GM19467 (cell line): Measurements from ENCODE around the gene HIVEP1.

Source experiments
- ATAC-seq: cut with Tn5 transposase; IDR thresholded peaks from one replicate; pipeline ENCODE4 v1.9.1; 2021; ENCODE audit warnings: mild to moderate bottlenecking, moderate library complexity; ENCODE audit not compliant: unreplicated experiment

HIVEP1 gene

DNA sequence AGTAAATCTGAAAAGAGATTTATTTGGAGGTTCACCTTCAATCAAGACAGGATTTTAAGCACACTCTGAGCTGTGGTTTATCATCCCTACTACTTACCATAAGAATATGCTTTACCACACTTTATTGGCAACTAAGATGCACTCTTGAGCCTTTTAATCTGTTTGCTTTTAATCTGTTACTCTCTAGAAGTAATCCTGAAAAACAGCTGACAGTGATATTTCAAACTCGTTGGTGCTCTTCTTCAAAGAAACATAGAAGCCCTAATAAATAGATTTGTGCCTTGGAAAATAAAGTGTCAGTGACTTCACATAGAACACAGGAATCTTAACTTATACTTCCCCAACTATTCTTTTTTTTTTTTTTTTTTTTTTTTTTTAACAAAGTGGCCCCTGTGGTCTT lies 102.9 kb downstream of the HIVEP1 start:
- ATAC-seq: no peak

DNA sequence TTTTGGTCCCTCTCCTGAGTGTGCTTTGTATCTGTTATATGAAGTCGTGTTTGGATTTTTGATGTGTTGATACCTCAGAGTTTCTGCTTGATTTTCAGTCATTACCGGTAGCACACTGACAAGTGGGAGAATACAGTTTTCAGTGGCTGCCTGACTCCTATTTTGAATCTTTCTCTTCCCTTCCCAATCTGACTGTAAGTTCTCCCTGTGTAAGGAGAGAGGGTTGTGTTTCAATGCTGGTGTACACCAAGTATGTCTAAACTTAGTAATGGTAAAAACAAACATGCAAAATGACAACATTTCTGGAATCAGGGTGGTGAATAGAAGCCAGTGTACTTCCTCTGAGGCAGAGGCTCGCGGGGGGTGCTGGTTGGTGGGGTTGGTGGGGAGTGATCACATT lies 103.4 kb downstream of the HIVEP1 start:
- no peak for ATAC-seq

DNA sequence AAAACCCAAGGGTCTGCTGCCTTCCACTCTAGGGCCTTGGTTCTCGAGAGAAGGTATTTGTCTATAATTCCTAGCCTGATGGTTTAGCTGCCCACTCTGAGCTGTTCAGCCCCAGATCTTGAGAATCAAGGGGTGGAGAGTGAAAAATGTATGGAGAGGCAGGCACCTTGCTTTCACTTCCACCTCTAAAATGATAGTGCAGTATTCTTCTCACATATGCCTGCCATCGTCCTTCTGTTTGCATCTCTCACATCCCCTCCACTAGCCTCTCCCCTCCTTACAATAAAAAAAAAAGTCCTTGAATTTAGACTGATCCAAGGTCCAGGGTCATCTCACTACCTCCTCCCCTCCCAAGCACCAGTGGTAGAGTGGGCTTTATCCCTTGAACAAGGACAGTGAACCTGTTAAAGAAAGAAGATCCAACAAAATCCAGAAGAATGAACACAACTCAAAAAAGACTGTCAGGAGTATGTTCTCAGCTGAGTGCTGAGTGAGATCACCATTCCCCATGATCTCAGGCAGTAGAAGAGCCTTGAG lies 104.2 kb downstream of the HIVEP1 start:
- no peak for ATAC-seq

GRCh38 chr6:12116978-12117377 lies 104.9 kb downstream of the HIVEP1 start:
- ATAC-seq: no peak

DNA sequence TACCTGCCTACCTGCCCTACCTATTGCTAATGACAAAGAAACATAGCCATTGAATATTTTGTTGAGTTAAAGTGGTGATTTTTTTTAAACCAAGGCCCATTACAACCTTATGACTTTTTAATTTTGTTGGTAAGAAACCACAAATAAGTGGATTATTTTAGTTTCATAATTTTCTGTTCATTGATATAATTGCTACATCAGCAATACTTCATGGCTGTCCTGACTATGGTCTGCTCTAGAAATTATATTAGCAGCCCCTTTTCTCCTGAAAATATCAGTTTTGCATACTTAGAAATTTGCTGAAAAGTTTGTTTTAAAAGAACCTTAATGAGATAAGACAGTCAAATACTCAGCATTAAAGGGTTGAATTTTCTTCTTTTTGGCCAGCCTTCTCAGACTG lies 106.5 kb downstream of the HIVEP1 start:
- ATAC-seq: no peak

DNA sequence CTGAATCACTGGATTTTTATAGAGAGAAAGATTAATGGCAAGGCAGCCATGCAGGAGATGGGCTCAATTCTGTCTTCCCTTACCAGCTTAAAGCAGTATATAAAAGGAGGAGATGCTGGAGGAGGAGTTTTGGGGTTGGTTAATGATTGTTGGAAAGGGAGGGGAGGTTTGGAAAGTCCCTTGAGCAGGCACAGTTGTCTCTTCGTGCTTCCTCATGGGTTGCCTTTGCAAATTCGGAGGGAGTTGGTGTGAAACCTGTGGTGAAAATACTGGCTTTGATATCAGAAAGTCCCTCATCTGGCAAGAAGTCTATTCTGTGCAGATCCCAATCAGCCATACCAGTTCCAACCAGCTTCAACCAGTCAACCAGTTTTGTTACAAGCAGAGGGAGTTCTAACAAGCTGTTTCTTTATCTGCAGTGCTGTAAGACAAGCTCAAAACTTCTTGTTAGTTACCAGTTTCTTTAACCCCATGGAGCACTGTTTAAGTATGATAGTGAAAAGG lies 107.0 kb downstream of the HIVEP1 start:
- peak; percentile 72 for ATAC-seq

- no peak for ATAC-seq
Measured at GRCh38 chr6:12125396-12125795, 113.3 kb downstream of the HIVEP1 start.

- no peak for ATAC-seq
Measured at GRCh38 chr6:12126051-12126450, 113.9 kb downstream of the HIVEP1 start.

DNA sequence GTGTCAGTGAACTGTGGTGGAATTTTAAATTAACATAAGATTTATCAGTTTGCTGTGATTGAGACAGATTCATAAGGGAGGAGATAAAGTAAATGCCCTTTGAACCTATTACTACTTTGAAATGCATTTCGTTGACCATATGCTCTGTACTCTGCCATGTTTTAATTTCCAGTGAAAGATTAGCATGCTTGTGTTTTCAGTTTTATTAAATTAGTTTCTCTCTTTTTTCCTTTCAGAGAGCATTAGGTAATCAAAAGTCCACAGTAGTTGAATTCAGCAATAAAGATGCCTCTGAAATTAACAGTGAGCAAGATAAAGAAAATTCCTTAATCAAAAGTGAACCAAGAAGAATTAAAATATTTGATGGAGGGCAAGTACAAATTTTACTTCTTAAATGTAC lies 117.4 kb downstream of the HIVEP1 start:
- no peak for ATAC-seq

DNA sequence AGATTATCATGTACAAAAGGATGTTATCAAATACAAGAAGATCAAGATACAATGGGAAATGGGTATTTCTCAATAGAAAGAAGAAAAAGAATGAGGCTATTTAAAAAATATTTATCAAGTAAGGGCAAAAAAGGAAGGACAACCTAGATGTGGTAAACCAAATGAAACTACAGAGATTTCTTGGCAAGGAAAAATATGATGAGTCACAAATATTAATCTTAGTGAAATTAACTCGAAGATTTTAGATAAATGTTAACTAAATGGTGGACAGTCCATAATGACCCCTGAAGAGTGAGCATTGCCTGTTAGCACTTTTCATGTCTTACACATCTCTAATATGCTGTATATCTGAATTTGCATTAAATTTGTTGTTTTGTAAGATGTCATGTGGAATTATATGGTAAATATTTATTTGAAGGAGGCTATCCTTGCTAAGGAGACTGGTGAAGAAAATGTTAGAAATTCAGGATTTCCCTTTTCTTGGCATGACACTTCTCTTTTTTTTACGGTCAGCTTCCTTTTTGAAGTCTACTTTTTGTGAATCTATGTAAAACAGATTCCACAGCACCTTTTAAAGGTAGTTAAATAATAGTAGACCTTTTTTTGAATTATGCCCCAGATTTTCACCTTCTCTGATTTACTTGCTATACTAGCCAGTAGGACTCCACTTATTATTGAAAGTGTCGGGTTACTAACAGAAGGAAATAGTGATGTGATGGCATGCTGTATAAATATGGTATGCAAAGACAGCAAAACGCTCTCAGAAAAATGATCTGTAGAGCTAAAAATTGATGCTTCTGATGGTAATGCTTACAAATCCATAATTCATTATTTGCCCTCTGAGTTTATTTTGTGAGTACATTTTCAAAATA lies 120.5 kb downstream of the HIVEP1 start:
- ATAC-seq: no peak

- no peak for ATAC-seq
Measured at GRCh38 chr6:12134581-12134980, 122.5 kb downstream of the HIVEP1 start.

GRCh38 chr6:12134991-12135390 lies 122.9 kb downstream of the HIVEP1 start:
- ATAC-seq: no peak

DNA sequence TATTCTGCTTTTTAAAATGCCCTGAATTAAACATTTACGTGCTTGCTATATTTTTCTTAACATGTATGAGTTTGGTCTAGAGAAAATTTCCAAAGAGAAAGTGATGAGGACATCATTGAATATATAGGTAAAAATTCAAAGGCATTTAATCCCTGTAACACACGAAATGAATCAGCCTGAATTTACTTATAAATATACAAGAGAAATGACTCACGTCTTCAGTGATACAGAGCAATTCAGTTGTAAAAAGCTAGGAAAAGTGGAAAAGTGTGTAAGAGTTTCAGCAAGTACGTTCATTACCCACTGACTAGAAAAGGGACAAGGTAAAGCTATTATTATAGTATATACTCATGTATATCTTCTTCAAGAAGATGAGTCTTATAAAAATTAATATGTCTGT lies 124.8 kb downstream of the HIVEP1 start:
- no peak for ATAC-seq

GRCh38 chr6:12137480-12137879 lies 125.4 kb downstream of the HIVEP1 start:
- no peak for ATAC-seq

GRCh38 chr6:12138381-12138780 lies 126.3 kb downstream of the HIVEP1 start:
- ATAC-seq: no peak

DNA sequence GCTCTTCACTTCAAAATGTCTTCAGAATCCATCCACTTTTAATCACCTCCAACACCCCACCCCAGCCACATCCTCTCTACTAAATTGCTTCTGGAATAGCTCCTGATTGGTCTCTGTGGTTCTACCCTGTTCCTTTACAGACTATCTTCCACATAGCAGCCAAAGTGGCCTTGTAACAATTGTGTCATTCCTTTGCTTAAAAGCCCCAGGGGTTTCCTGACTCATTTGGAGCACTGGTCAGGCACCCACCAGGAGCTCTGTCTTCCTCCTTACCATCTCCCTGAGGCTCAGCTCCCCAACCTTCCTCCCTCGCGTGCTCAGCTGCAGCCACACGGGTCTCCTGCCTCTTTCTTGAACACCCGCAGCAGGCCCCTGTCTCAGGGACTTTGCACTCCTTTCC lies 126.8 kb downstream of the HIVEP1 start:
- ATAC-seq: no peak

DNA sequence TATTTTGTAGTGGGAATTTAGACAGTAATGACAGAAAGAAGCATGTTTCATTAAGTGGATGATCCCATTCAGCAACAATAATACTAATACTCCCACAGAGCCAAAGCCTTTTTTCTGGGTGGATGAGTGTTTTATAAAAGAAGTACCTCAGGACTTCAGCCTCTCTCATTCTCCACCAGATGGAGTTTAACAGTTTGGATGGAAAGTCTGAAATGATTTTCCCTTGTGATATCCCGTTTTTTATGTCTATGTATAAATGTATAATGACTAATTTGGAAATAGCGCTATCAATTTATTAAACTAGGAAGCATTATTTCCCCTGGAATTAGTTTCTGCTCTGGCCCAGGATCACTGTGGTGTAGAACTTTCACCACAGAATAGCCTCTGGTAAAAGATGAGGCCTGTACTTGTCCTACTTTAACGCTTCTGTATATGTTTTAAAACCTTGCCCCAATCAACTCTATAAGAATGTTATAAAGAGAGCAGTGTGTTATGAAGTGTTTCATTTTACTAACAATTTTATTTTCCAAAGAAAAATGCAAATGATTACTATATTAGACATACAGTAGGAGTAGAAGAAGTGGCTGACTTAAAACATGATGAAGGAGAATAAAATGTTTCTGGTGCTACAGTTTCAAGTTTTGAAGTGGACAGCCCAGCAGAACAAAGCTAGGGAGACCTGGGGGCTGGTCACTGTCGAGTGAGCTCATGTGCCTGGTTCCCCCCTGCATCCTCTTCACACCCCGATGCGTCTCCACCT lies 135.6 kb downstream of the HIVEP1 start:
- ATAC-seq: no peak

- ATAC-seq: no peak
Measured at GRCh38 chr6:12148317-12148801, 136.2 kb downstream of the HIVEP1 start.

DNA sequence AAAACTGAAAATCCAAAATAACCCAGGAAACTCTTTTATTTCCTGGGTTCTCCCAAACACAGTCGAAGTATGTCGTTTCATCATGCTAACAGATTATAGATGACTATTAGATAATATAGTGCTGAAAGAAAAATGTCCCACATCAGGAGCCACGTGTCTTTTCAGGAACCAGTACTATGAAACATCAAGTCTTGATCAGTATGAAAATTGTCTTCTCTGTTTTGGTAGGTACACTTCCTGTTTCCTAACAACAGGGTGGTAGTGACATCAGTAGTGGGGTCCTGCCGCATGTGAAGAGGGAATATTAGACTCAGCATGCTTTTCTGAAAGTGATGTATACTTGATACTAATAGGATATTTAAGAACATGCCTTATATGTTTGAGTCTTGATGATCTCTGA lies 136.7 kb downstream of the HIVEP1 start:
- no peak for ATAC-seq

GRCh38 chr6:12149944-12150510 lies 137.9 kb downstream of the HIVEP1 start:
- no peak for ATAC-seq

DNA sequence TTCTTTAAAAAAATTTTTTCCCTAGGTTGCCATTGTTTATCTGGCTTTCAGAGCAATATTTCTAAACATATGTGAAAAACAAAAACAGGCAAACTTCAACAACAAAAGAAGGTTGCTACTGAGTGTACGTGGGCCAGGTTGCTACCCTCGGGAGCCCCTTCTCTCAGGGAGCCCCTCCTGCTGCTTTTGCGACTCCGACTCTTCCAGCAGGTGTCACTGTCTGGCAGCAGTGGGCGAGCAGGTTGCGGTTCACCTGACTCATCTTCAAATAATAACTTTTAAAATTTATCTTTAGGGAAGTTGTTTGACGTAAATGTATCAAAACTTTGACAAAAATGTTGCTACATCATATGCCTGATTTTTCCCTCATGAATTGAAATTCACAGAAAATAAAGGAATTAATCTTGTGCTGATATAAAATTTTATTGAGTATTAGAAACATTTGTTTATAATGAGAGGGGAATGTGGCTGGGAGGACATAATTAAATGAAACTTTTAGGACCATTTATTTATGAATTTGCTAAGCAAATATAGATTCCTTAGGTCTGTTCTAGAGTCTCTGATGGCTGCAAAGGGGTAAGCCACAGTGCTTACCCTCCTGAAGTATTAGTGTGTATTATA lies 138.8 kb downstream of the HIVEP1 start:
- ATAC-seq: no peak
